ENCODE data around the gene UNKL.

DNA sequence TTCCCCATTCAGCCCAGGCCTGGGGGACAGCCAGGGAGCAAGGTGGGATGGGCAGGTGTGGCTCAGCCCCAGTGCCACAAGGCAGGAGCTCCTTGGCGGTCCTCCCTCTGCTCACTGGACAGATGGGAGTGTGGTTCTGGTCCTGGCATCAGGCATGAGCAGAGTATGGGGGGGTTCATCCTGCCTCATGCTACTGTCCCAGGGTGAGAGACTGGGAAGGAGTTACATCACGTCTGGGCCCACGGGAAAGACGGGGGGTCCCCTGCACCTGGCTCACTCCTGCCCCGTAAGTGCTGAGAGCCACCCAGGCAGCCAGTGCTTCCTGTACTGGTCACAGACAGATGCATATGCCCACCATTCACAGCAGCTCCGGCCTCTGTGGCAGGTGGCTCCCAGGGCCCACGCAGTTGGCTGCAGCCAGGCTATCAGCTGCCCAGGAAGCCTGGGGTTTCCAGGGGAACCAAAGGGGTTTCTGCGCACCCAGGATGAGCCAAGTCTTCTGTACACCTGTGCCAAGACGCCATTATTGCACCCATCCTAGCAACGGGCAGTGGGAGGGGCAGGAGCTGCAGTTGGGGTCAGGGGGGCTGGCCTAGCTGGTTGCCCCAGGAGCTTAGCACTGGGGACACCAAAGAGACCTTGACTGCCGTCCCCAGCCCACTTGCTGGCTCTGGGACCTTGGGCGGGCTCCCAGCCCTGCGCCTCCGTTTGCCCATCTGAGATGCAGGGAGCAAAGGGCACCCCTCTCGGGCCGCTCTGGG, 79.1 kb downstream of the UNKL start:
- TF ChIP-seq, protein P1, sequence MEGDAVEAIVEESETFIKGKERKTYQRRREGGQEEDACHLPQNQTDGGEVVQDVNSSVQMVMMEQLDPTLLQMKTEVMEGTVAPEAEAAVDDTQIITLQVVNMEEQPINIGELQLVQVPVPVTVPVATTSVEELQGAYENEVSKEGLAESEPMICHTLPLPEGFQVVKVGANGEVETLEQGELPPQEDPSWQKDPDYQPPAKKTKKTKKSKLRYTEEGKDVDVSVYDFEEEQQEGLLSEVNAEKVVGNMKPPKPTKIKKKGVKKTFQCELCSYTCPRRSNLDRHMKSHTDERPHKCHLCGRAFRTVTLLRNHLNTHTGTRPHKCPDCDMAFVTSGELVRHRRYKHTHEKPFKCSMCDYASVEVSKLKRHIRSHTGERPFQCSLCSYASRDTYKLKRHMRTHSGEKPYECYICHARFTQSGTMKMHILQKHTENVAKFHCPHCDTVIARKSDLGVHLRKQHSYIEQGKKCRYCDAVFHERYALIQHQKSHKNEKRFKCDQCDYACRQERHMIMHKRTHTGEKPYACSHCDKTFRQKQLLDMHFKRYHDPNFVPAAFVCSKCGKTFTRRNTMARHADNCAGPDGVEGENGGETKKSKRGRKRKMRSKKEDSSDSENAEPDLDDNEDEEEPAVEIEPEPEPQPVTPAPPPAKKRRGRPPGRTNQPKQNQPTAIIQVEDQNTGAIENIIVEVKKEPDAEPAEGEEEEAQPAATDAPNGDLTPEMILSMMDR (IDR thresholded peaks at IDR 0.05), result no peak
- no peak for TF ChIP-seq POLR2A (IDR thresholded peaks at IDR 0.05)
